H1 (cell line): ENCODE results near the gene SLAIN2. TPM values are rescaled to one million over a fixed set of nuclear protein-coding genes. Genes with fewer than 3 reads are reported as not detected.

Experiments used
- CEBPB ChIP-seq: IDR thresholded peaks from 2 replicates; pipeline ENCODE4 v1.6.1; 2012; ENCODE audit warnings: low read depth, low read length
- SUZ12 ChIP-seq: fragments of 200-600 bp; sonication (generic); IDR thresholded peaks from 2 replicates; pipeline ENCODE4 v1.6.1; 2012; ENCODE audit warnings: mild to moderate bottlenecking, inconsistent platforms, low read length, moderate library complexity, mixed read lengths
- YY1 ChIP-seq: IDR thresholded peaks from 2 replicates; pipeline ENCODE4 v1.6.1; 2011; ENCODE audit warnings: low read depth, mild to moderate bottlenecking, low read length
- polyA plus RNA-seq, 7 experiments: library from polyadenylated mRNA; depleted of rRNA in 3 of 7; stranded (reverse) in 5 of 7; unstranded in 2 of 7; fragments of >200 nt in 5 of 7; fragments of 200-250 nt in 2 of 7; gene quantifications; 1 replicate in 5 of 7; 2 replicates in 1 of 7; 4 replicates in 1 of 7; pipeline versions ENCODE4 v1.2.1 to v1.2.3, GENCODE V29; 2011 to 2013; ENCODE audit warnings: missing spikeins in 2 of 7, mixed read lengths in 2 of 7
- total RNA-seq: library from RNA; stranded (reverse); fragmentation: NEBNext Ultra II Directional; extraction: Animal tissue kit (Norgen Biotek cat#: 25700); gene quantifications from 2 replicates; pipeline ENCODE4 v1.2.1, GENCODE V29; 2021

SLAIN2 gene
- total and polyA plus RNA-seq, 2 of the 8 experiments (the other 6 are each of a cell fraction or from before 2014, with no cell fraction given), result 8.2 to 40.0 TPM

- TF ChIP-seq YY1 (no peak), SUZ12 (no peak), CEBPB (no peak)
These were observed 25.7 kb downstream of the SLAIN2 start (continued) for GRCh38 chr4:48367016-48367415.
